Parathyroid adenoma (tissue), 2 donors: ENCODE data around the gene GLG1.

Source experiments
- H2AFZ ChIP-seq: fragments of 300-600 bp; sonication (generic); one replicate; pipeline ENCODE4 v1.7.0; 2017; ENCODE audit warnings: antibody characterized with exemption, mild to moderate bottlenecking
- H3K27ac ChIP-seq: fragments of 300-600 bp; sonication (generic); one replicate; pipeline ENCODE4 v1.7.0; 2017
- H3K27me3 ChIP-seq: fragments of 300-600 bp; sonication (generic); one replicate; pipeline ENCODE4 v1.7.0; 2017; ENCODE audit warnings: low read length; ENCODE audit not compliant: control insufficient read depth, insufficient read depth
- H3K36me3 ChIP-seq: fragments of 300-600 bp; sonication (generic); one replicate; pipeline ENCODE4 v1.7.0; 2017; ENCODE audit warnings: low read length; ENCODE audit not compliant: control insufficient read depth, insufficient read depth
- H3K4me1 ChIP-seq: fragments of 300-600 bp; sonication (generic); one replicate; pipeline ENCODE4 v1.7.0; 2017; ENCODE audit warnings: control low read depth
- H3K4me2 ChIP-seq: fragments of 300-600 bp; sonication (generic); one replicate; pipeline ENCODE4 v1.7.0; 2017; ENCODE audit warnings: low read length
- H3K4me3 ChIP-seq: fragments of 300-600 bp; sonication (generic); one replicate; pipeline ENCODE4 v1.7.0; 2017; ENCODE audit warnings: low read depth, low read length
- H3K79me2 ChIP-seq: fragments of 300-600 bp; sonication (generic); one replicate; pipeline ENCODE4 v1.7.0; 2017; ENCODE audit warnings: control low read depth
- H3K9ac ChIP-seq: fragments of 300-600 bp; sonication (generic); one replicate; pipeline ENCODE4 v1.7.0; 2017; ENCODE audit warnings: mild to moderate bottlenecking
- H3K9me3 ChIP-seq: fragments of 300-600 bp; sonication (generic); one replicate; pipeline ENCODE4 v1.7.0; 2017; ENCODE audit warnings: low read length; ENCODE audit not compliant: control insufficient read depth
- CTCF ChIP-seq: fragments of 300-600 bp; sonication (generic); IDR thresholded peaks from one replicate; pipeline ENCODE4 v1.7.0; 2017; ENCODE audit warnings: antibody characterized with exemption, mild to moderate bottlenecking
- donor health status: primary hyperparathyroidism.

The GLG1 gene

GRCh38 chr16:74487634-74488495 lies 119.0 kb downstream of the GLG1 start:
- H3K4me3 ChIP-seq = no peak overlapping the region
- no peak for TF ChIP-seq CTCF
- H3K9me3 ChIP-seq = no peaks in the 10 kb centered on the region
- H3K36me3 ChIP-seq = no peaks in the 10 kb centered on the region
- no peak overlapping the region for H2AFZ ChIP-seq
- H3K79me2 ChIP-seq = peaks cover 2% of the 10 kb centered on the region
- no peak overlapping the region for H3K9ac ChIP-seq
- no peak overlapping the region for H3K4me2 ChIP-seq
- H3K4me1 ChIP-seq = no peaks in the 10 kb centered on the region
- H3K27me3 ChIP-seq = no peaks in the 10 kb centered on the region
- H3K27ac ChIP-seq = no peak overlapping the region

- Histone ChIP-seq H2AFZ (no peak overlapping the region), H3K4me2 (no peak overlapping the region), H3K9me3 (no peaks in the 10 kb centered on the region), H3K79me2 (peaks cover 1% of the 10 kb centered on the region), H3K4me1 (no peaks in the 10 kb centered on the region), H3K36me3 (no peaks in the 10 kb centered on the region), H3K9ac (no peak overlapping the region), H3K4me3 (no peak overlapping the region), H3K27ac (no peak overlapping the region), H3K27me3 (no peaks in the 10 kb centered on the region)
- no peak for TF ChIP-seq CTCF
Measured at GRCh38 chr16:74485916-74486315, 121.0 kb downstream of the GLG1 start.

- no peak for TF ChIP-seq CTCF
- Histone ChIP-seq H3K79me2 (peaks cover under 1% of the 10 kb centered on the region), H3K4me3 (no peak overlapping the region), H3K4me1 (no peaks in the 10 kb centered on the region), H3K9me3 (no peaks in the 10 kb centered on the region), H2AFZ (no peak overlapping the region), H3K4me2 (no peak overlapping the region), H3K27me3 (no peaks in the 10 kb centered on the region), H3K9ac (no peak overlapping the region), H3K36me3 (no peaks in the 10 kb centered on the region), H3K27ac (no peak overlapping the region)
Measured at GRCh38 chr16:74480150-74481029, 126.5 kb downstream of the GLG1 start.

DNA sequence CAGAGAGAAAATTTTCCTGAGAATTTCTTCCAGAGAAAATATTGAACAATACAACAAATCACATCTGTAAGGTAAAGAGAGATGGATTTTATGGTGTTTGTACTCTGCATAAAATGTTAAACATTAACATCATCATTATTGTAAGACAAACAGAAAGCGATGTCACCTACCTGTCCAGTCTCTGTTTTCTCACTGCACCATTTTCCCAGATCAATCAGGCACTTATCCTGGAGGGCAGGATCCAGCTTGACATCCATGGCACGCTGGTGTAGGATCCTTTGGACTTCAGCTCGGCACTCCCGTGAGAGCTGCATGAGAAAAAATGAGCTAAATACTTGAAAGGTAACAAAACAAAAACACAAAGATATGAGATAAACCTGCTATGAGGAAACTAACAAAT lies 129.7 kb downstream of the GLG1 start:
- no peak for TF ChIP-seq CTCF
- no peaks in the 10 kb centered on the region for H3K27me3 ChIP-seq
- peaks cover 2% of the 10 kb centered on the region for H3K79me2 ChIP-seq
- no peaks in the 10 kb centered on the region for H3K36me3 ChIP-seq
- H3K27ac ChIP-seq = no peak overlapping the region
- H3K4me3 ChIP-seq = no peak overlapping the region
- H3K9me3 ChIP-seq = no peaks in the 10 kb centered on the region
- no peak overlapping the region for H2AFZ ChIP-seq
- H3K9ac ChIP-seq = no peak overlapping the region
- no peaks in the 10 kb centered on the region for H3K4me1 ChIP-seq
- H3K4me2 ChIP-seq = no peak overlapping the region
